GM23248 (cell line): ENCODE measurements around the gene SC5D.

ENCODE experiments used
- EZH2 ChIP-seq: fragments of 200-600 bp; sonication (generic); IDR thresholded peaks from 2 replicates; pipeline ENCODE4 v1.6.1; 2018; ENCODE audit warnings: antibody characterized with exemption, mild to moderate bottlenecking; ENCODE audit not compliant: insufficient read depth, poor library complexity, severe bottlenecking
- EZH2phosphoT487 ChIP-seq: fragments of 200-600 bp; sonication (generic); IDR thresholded peaks from 2 replicates; pipeline ENCODE4 v1.6.1; 2018; ENCODE audit warnings: antibody characterized with exemption, moderate library complexity, mild to moderate bottlenecking, low read depth; ENCODE audit not compliant: insufficient read depth

DNA sequence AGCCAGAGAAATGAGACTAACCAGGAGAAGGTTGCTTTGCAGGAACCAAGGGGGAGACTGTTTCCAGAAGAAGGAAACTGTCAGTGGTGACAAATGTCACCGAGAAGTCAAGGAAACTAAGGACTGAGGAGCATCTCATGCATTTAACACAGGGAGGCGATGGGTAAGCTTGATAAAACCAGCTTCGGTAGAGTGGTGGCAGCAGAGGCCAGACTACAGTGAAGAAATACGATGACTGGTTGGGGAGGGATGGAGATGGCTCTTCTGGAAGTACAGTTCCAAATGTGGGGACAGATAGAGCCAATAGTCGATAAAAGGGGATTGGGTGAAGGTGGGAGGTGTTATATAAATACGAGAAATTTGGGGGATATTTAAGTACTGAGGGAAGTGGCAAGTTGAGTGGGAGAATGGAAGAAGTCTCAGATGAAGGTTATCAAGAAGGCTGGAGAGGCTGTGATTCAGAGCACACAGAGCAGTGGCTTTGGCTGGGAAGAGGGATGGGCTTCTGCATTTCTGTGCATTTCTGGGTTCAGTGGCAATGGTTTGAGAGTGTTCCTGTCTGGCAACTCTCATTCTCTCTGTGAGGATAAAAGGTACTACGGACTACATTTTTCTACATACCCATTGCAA lies 29.2 kb downstream of the SC5D start:
- TF ChIP-seq EZH2 (no peak), EZH2phosphoT487 (no peak)
